AG08396 (cell line): ENCODE data around the gene RSL24D1.

Experiments used
- DNase-seq: peaks from one replicate; pipeline ENCODE4 v3.0.0; 2012; ENCODE audit warnings: low spot score, mixed read lengths

RSL24D1 gene

GRCh38 chr15:55196458-55197361, at the start of gene RSL24D1:
TSS of gene RSL24D1 (minus strand) at chr15:55196941. CDS start at chr15:55196890, 51 bp downstream.
- peak; percentile 94 for DNase-seq

- no peak for DNase-seq
Observed at GRCh38 chr15:55245059-55245458, 48.3 kb upstream of the RSL24D1 start.

- no peak for DNase-seq
Observed at GRCh38 chr15:55241891-55242290, 45.1 kb upstream of the RSL24D1 start.

GRCh38 chr15:55241186-55241585, 44.4 kb upstream of the RSL24D1 start:
- DNase-seq = no peak

- DNase-seq = no peak
Observed at GRCh38 chr15:55240125-55240760, 43.5 kb upstream of the RSL24D1 start.

- no peak for DNase-seq
Observed at GRCh38 chr15:55239440-55240124, 42.8 kb upstream of the RSL24D1 start.

GRCh38 chr15:55238877-55239276, 42.1 kb upstream of the RSL24D1 start:
- no peak for DNase-seq

GRCh38 chr15:55237219-55238130, 40.7 kb upstream of the RSL24D1 start:
- no peak for DNase-seq

- DNase-seq = no peak
Observed at GRCh38 chr15:55235546-55236036, 38.9 kb upstream of the RSL24D1 start.

- DNase-seq = no peak
Observed at GRCh38 chr15:55234800-55235104, 38.0 kb upstream of the RSL24D1 start.

GRCh38 chr15:55234104-55234799, 37.5 kb upstream of the RSL24D1 start:
- DNase-seq = no peak

GRCh38 chr15:55231455-55231854, 34.7 kb upstream of the RSL24D1 start:
- DNase-seq = no peak

- DNase-seq = no peak
Observed at GRCh38 chr15:55230953-55231352, 34.2 kb upstream of the RSL24D1 start.

GRCh38 chr15:55230051-55230670, 33.4 kb upstream of the RSL24D1 start:
- no peak for DNase-seq

GRCh38 chr15:55226127-55226526, 29.4 kb upstream of the RSL24D1 start:
- no peak for DNase-seq

- DNase-seq = no peak
Observed at GRCh38 chr15:55224892-55225291, 28.2 kb upstream of the RSL24D1 start.

- no peak for DNase-seq
Observed at GRCh38 chr15:55222588-55222987, 25.8 kb upstream of the RSL24D1 start.

GRCh38 chr15:55221090-55222011, 24.6 kb upstream of the RSL24D1 start:
- peak; percentile 68 for DNase-seq

- no peak for DNase-seq
Observed at GRCh38 chr15:55220606-55221005, 23.9 kb upstream of the RSL24D1 start.
